Gastroesophageal sphincter (tissue), 3 donors: ENCODE data around the gene JAK3.

Experiments
- CTCF ChIP-seq, 4 experiments: fragments of 200-600 bp in 2 of 4; fragments of 450-650 bp in 2 of 4; sonication (generic) in 1 of 4; IDR thresholded peaks; one replicate each; pipeline ENCODE4 v1.5.1; 2017 to 2019; ENCODE audit warnings: antibody characterized with exemption in 4 of 4, mild to moderate bottlenecking in 2 of 4, moderate library complexity in 2 of 4
- POLR2A ChIP-seq, 2 donors: fragments of 450-650 bp; IDR thresholded peaks; one replicate each; pipeline ENCODE4 v1.6.1; 2017; ENCODE audit warnings: antibody characterized with exemption in 2 of 2, mild to moderate bottlenecking in 2 of 2, moderate library complexity in 1 of 2
- POLR2AphosphoS5 ChIP-seq: sonication (generic); formaldehyde crosslinking; IDR thresholded peaks from one replicate; pipeline ENCODE4 v1.6.1; 2017; ENCODE audit warnings: antibody characterized with exemption

DNA sequence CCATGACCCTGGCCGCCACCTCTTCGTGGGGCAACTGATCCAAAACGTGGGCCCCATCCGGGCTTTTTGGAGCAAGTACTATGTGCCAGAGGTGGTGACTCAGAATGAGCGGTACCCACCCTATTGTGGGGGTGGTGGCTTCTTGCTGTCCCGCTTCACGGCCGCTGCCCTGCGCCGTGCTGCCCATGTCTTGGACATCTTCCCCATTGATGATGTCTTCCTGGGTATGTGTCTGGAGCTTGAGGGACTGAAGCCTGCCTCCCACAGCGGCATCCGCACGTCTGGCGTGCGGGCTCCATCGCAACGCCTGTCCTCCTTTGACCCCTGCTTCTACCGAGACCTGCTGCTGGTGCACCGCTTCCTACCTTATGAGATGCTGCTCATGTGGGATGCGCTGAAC is 36.1 kb downstream of the JAK3 start:
- TF ChIP-seq CTCF (IDR thresholded peaks at IDR 0.05) (no peak), POLR2A (IDR thresholded peaks at IDR 0.05) (no peak), POLR2AphosphoS5 (no peak)
